ENCODE measurements around the gene SAT2.
A peak's percentile ranks its signal among the peaks of the same experiment; 100 is the strongest.
"Not testable (repeated sequence)": the region's sequence is repeated elsewhere in the genome, so short reads cannot be mapped to it uniquely, and the experiment has no call there.

The SAT2 gene

DNA sequence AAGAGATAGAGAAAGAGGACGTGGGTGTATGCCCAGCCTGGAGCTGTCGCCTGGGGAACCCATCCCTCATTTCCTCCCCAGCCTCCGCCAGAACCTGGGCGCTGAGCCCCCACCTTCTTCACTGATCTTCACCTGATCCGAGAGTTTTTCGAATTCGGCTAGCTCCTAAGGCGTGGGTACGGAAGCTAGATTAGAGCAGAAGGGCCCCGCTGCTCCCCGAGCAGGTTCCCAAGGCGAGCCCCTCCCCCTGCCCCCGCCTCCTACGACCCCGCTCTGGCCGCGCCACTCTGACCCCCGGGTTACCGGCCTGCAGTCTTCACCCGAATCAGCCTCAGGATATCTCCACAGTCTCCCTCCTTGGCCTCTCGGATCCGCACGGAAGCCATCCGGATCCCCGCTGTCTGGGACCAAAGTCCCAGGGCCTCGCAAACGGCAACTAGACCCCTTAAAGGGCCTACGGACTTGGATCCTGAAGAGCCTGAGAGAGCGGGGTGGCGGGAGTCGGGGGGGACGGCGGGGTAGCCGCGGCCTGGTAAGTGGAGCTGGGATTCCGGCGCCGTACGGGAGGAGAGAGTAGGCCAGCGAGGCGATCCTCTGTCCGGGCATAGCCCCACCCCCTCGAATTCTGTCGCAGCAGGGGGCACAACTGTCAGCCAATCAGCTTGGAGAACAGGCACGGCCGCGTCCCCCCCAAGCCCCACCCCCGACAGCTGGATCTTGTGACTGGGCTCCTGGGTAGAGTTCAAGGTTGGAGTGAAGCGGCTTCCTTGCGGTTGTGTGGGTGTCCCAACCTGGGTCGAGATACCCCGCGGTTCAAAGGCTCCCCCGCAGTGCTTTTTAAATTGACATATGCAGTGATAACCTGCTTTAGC is at the start of gene SAT2:
TSS of gene SAT2 (minus strand) at position 572 of the 872 bp plus-strand sequence. CDS start at position 386, 186 bp downstream.
- DNase-seq (ENCODE audit: low read depth, low spot score) = peak; percentile 86

DNA sequence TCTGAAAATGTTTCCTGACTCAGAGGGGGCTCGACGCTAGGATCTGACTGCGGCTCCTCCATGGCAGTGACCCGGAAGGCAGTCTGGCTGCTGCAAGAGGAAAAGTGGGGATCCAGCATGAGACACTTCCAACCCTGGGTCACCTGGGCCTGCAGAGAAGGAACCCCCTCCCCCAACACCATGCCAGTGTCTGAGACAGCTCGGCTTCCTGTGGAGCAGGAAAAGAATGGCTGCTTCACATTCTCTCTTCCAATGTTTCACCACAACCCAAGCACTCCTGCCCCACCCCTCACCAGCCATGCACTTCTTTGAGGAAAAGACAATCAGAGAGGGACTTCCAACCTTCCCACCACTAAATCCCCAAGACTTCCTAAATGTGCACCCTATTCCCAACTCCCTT is 48.9 kb upstream of the SAT2 start:
- no peak for DNase-seq (ENCODE audit: low read depth, low spot score)

DNA sequence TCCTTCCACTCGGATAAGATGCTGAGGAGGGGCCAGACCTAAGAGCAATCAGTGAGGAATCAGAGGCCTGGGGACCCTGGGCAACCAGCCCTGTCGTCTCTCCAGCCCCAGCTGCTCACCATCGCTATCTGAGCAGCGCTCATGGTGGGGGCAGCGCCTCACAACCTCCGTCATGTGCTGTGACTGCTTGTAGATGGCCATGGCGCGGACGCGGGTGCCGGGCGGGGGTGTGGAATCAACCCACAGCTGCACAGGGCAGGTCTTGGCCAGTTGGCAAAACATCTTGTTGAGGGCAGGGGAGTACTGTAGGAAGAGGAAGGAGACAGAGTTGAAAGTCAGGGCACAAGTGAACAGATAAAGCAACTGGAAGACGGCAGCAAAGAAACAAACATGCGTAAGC is 47.3 kb upstream of the SAT2 start:
- no peak for DNase-seq (ENCODE audit: low read depth, low spot score)

GRCh38 chr17:7673239-7673638 is 45.6 kb upstream of the SAT2 start:
- no peak for DNase-seq (ENCODE audit: low read depth, low spot score)

DNA sequence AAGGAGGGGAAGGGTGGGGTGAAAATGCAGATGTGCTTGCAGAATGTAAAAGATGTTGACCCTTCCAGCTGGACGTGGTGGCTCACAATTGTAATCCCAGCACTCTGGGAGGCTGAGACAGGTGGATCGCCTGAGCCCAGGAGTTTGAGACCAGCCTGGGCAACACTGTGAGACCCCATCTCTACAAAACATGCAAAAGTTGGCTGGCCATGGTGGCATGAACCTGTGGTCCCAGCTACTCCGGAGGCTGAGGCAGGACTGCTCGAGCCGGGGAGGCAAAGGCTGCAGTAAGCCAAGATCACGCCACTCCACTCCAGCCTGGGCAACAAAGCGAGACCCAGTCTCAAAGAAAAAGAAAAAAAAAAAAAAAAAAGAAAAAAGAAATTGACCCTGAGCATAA is 40.9 kb upstream of the SAT2 start:
- DNase-seq (ENCODE audit: low read depth, low spot score) = no peak

GRCh38 chr17:7667656-7668406 is 40.2 kb upstream of the SAT2 start:
- DNase-seq (ENCODE audit: low read depth, low spot score) = no peak

GRCh38 chr17:7656958-7657609 is 29.5 kb upstream of the SAT2 start:
- no peak for DNase-seq (ENCODE audit: low read depth, low spot score)

GRCh38 chr17:7655541-7655840 is 27.9 kb upstream of the SAT2 start:
- no peak for DNase-seq (ENCODE audit: low read depth, low spot score)

DNA sequence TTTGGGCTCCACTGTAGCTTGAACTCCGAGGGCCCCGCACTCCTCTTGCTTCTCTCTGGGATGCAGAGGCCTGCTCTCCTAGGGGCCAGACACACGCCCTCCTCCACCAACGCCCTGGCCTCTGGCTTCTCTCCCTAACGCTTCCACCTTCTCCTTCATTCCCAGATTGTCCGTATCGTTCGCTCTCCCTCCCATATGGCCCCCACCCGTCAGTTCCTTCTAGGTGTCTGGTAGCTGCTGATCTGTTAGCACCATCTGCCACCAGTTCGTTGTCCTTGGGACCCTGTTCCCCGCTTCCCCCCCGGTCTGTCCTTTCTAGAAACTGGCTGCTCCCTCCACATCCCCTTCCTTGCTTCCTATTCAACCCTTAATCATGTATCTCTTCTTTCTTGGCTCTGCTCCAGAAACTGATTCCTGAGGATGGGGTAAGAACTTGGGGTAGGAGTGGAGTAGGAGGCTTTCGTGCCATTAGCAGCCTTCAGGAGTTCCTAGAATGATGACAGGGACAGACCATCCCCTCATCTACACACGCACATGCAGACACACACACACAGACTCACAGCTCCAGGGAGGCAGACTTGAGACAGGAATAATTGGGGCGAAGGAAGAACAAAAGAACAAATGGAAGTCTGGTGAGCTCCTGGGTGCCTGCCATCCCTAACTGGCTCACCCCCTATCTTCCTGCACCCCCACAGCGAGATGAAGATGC is 27.4 kb upstream of the SAT2 start:
- DNase-seq (ENCODE audit: low read depth, low spot score) = no peak

DNA sequence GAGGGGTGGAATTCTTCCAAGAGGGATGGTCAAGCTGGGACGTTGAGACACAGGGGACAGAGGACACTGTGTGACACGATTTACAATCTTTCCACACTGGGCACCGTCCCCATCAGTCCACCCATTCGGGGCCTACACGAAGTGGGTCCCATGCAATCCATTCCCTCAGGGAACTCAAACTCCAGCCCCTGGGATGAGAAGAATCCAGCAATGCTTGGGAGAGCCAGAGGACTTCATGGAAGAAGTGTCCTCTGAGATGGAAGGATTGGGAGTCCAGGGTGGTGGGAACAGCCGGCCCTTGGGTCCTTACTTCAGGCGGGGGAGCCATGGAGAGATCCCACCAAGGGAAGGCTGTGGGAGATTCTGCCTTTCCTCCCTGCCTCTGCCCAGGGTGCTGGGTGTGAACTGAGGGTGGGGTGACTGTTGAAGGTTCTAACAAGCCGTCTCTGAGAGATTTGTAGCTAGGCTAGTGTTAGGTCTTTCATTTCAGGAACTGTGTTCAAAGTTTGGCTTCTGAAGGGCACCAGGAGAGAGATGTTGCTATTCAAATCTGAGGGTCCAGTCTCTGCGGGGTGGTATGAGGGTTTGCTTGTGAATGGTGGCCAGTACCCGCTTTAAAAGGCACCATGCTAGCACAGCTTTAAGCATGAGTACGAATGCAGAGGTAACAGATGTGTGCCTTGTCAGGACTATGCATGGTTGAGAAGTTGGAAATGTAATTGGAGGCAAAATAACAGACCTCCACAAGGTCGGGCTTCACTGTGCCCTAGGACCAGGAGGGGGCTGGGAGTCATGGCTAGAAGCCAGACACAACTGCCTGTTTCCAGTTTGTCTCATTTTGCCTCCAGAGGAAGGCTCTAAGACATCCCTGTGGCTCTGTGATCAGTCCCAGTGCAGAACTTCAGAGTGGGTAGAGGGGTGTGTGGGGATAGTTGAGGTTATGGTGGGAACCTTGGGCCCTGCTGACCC is 25.1 kb upstream of the SAT2 start:
- no peak for DNase-seq (ENCODE audit: low read depth, low spot score)

GRCh38 chr17:7651665-7652387 is 24.2 kb upstream of the SAT2 start:
- DNase-seq (ENCODE audit: low read depth, low spot score) = no peak

DNA sequence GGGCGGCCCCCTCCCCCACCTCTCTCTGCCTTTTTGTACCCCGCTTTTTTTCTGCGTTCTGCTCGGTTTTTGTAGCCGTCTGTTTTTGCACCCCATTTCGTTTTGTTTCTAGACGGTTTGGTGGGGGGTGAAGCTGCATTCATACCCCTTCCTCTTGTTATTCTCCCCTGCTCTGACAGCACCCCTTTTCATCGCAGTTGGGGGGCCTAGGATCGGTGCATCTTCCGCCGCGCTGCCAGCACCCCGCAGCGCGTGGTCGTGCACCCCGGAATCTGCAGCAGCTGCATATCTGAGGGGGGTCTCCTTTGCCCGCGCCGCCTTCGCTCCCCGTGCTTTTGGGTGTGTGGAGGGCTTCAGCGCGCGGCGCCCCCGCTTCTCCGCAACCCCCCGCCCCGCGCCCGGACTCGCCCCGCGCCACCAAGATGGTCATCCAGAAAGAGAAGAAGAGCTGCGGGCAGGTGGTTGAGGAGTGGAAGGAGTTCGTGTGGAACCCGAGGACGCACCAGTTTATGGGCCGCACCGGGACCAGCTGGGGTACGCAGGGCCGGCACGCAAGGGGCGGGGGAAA is 23.6 kb upstream of the SAT2 start:
- no peak for DNase-seq (ENCODE audit: low read depth, low spot score)

- DNase-seq (ENCODE audit: low read depth, low spot score) = no peak
Measured at GRCh38 chr17:7650509-7651096, 23.0 kb upstream of the SAT2 start, which contains the start of gene ATP1B2. TSS of gene ATP1B2 (plus strand) at chr17:7650926. CDS start at chr17:7651519, 593 bp downstream.

DNA sequence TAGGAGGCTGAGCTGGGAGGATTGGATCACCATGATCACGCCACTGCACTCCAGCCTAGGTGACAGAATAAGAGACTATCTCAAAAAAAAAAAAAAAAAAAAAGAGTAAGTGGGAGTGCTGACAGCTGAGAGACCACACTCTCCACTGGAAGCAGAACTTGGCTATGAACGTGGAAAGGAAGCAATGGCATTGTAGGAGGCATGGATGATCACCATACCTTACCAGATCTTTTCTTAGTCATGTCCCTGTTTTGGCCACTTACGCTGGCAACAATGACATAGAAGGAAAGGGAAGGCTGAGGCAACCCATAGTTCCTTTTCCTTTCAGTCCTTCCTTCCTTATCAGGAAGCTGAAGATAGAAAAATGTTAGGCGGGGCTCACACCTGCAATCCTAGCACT is 19.4 kb upstream of the SAT2 start:
- no peak for DNase-seq (ENCODE audit: low read depth, low spot score)

GRCh38 chr17:7646457-7646856 is 18.8 kb upstream of the SAT2 start:
- no peak for DNase-seq (ENCODE audit: low read depth, low spot score)

- no peak for DNase-seq (ENCODE audit: low read depth, low spot score)
Measured at GRCh38 chr17:7644775-7645174, 17.2 kb upstream of the SAT2 start.

DNA sequence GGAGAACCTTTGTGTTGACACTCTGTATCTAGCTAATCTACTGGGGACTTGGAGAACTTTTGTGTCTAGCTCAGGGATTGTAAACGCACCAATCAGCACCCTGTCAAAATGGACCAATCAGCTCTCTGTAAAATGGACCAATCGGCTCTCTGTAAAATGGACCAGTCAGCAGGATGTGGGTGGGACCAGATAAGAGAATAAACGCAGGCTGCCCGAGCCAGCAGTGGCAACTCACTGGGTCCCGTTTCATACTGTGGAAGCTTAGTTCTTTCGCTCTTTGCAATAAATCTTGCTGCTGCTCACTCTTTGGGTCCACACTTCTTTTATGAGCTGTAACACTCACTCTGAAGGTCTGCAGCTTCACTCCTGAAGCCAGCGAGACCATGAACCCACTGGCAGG is 14.0 kb upstream of the SAT2 start:
- not testable (repeated sequence) for DNase-seq (ENCODE audit: low read depth, low spot score)

DNA sequence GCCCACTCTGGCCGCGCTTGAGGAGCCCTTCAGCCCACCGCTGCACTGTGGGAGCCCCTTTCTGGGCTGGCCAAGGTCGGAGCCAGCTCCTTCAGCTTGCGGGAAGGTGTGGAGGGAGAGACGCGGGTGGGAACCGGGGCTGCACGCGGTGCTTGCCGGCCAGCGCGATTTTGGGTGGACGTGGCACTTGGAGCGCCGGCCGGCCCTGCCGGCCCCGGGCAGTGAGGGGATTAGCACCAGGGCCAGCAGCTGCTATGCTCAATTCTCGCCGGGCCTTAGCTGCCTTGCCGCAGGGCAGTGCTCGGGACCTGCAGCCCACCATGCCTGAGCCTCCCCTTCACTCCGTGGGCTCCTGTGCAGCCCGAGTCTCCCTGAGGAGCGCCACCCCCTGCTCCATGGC is 13.2 kb upstream of the SAT2 start:
- no peak for DNase-seq (ENCODE audit: low read depth, low spot score)

DNA sequence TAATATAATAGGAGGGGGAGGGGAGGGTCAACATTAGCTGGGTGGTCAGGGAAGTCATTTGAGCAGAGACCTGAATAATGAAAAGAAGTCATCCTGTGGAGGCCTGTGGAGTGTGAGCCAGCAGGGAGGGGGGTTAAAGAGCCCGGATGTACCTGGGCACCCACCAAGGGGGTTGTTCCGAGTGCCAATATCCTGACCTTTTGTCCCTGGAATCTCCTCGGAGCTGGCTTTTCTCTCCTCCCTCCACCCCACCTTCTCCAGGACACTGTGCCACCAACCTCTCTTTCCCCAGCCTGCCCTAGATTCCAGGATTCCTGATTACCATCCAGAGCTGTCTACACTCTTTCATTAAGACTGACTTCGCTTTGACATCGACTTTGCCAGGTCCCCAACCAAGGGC is 8.5 kb upstream of the SAT2 start:
- DNase-seq (ENCODE audit: low read depth, low spot score) = no peak

Measured in brain pericyte (primary cell).